Prostate gland (tissue), 2 donors: ENCODE results near the gene LIPN.

Experiments
- CTCF ChIP-seq, 4 experiments: fragments of 200-600 bp in 2 of 4; fragments of 450-650 bp in 2 of 4; sonication (generic) in 2 of 4; IDR thresholded peaks; 1 replicate in 3 of 4; 2 replicates in 1 of 4; pipeline ENCODE4 v1.5.1; 2016 to 2019; ENCODE audit warnings: antibody characterized with exemption in 4 of 4, mild to moderate bottlenecking in 2 of 4, moderate library complexity in 2 of 4
- POLR2A ChIP-seq: fragments of 450-650 bp; IDR thresholded peaks from one replicate; pipeline ENCODE4 v1.6.1; 2016; ENCODE audit warnings: antibody characterized with exemption, mild to moderate bottlenecking
- POLR2AphosphoS5 ChIP-seq: sonication (generic); formaldehyde crosslinking; IDR thresholded peaks from one replicate; pipeline ENCODE4 v1.6.1; 2017; ENCODE audit warnings: antibody characterized with exemption

- TF ChIP-seq CTCF (IDR thresholded peaks at IDR 0.05): no peak
- no peak for TF ChIP-seq POLR2A
- TF ChIP-seq POLR2AphosphoS5: no peak
Observed at GRCh38 chr10:88762906-88763305, 3.1 kb downstream of the LIPN start.
